K562 (cell line): ENCODE data around the gene C20orf141. TPM values are rescaled to one million over a fixed set of nuclear protein-coding genes. Genes with fewer than 3 reads are reported as not detected.

Experiments
- BRCA1 ChIP-seq, 2 experiments: fragments of 450-650 bp in 1 of 2; sonication (generic) in 1 of 2; formaldehyde crosslinking in 1 of 2; IDR thresholded peaks; 2 replicates each; pipeline versions ENCODE4 v1.5.0 to v1.6.1; 2017 to 2020; ENCODE audit warnings: mild to moderate bottlenecking in 1 of 2, missing genetic modification reagents in 1 of 2
- FOSL1 ChIP-seq: fragments of 200-800 bp; sonication (Bioruptor generic); conservative IDR thresholded peaks from 2 replicates; pipeline ENCODE4 v1.6.1; 2016; ENCODE audit warnings: missing genetic modification characterization, missing compliant biosample characterization
- FOXA1 ChIP-seq: fragments of 450-650 bp; IDR thresholded peaks from 2 replicates; pipeline ENCODE4 v1.6.1; 2016; ENCODE audit warnings: mild to moderate bottlenecking, borderline replicate concordance
- JUN ChIP-seq, 2 experiments: sonication (generic) in 1 of 2; formaldehyde crosslinking in 1 of 2; IDR thresholded peaks; 2 replicates each; pipeline versions ENCODE4 v1.6.1 to v1.8.0; 2012 to 2022; ENCODE audit warnings: borderline replicate concordance in 2 of 2, mild to moderate bottlenecking in 2 of 2, improper control_type of control experiment in 1 of 2, low read depth in 1 of 2, low read length in 1 of 2, missing genetic modification reagents in 1 of 2
- NCOA1 ChIP-seq: fragments of 450-650 bp; IDR thresholded peaks from 2 replicates; pipeline ENCODE4 v1.6.1; 2016; ENCODE audit warnings: low read depth
- PATZ1 ChIP-seq: fragments of 250-450 bp; sonication (Bioruptor Pico); IDR thresholded peaks from 2 replicates; pipeline ENCODE4 v1.5.0; 2020; ENCODE audit warnings: mild to moderate bottlenecking, borderline replicate concordance
- RCOR1 ChIP-seq, 2 experiments: IDR thresholded peaks; 2 replicates each; pipeline ENCODE4 v1.6.1; 2012; ENCODE audit warnings: low read depth in 2 of 2, low read length in 2 of 2, borderline replicate concordance in 1 of 2, improper control_type of control experiment in 1 of 2
- TAL1 ChIP-seq: fragments of 450-650 bp; IDR thresholded peaks from 2 replicates; pipeline ENCODE4 v1.6.1; 2016; ENCODE audit warnings: mild to moderate bottlenecking
- polyA plus RNA-seq, 8 experiments: library from polyadenylated mRNA; depleted of rRNA in 4 of 8; stranded (reverse) in 5 of 8; unstranded in 3 of 8; fragments of >200 nt; fragmentation: Nextera tagmentation in 2 of 8; fragmentation: Illumina TruSeq in 1 of 8; extraction: Ambion mirVana in 2 of 8; extraction: Trizol in 1 of 8; gene quantifications; 2 replicates each; pipeline versions ENCODE4 v1.2.1 to v1.2.3, GENCODE V29; 2011 to 2014; ENCODE audit warnings: inconsistent platforms in 1 of 8, missing spikeins in 1 of 8
- total RNA-seq, 7 experiments: library from RNA; depleted of rRNA in 6 of 7; stranded (reverse); fragments of >200 nt in 6 of 7; fragmentation: Illumina TruSeq in 2 of 7; extraction: Trizol in 2 of 7; gene quantifications; 2 replicates each; pipeline versions ENCODE4 v1.2.1 to v1.2.3, GENCODE V29; 2011 to 2021; ENCODE audit warnings: low replicate concordance in 1 of 7

C20orf141 gene
- total and polyA plus RNA-seq, 9 of the 15 experiments (the other 6 are each of a cell fraction or from before 2014, with no cell fraction given) = not detected

GRCh38 chr20:2799271-2799670, 15.5 kb upstream of the C20orf141 start (continued):
- no peak for TF ChIP-seq PATZ1
- no peak for TF ChIP-seq NCOA1
- TF ChIP-seq BRCA1 (IDR thresholded peaks at IDR 0.05) = no peak
- no peak for TF ChIP-seq BRCA1 (CRISPR knock-in tag; IDR thresholded peaks at IDR 0.05)
- no peak for TF ChIP-seq RCOR1 (IDR thresholded peaks at IDR 0.05; ENCODE audit: borderline replicate concordance in 1 of 2, low read depth in 2 of 2, low read length in 2 of 2)
- no peak for TF ChIP-seq JUN (IDR thresholded peaks at IDR 0.05; ENCODE audit: borderline replicate concordance, low read depth, low read length)
- TF ChIP-seq JUN (CRISPR knock-in tag; IDR thresholded peaks at IDR 0.05; ENCODE audit: borderline replicate concordance) = no peak
- TF ChIP-seq TAL1 = no peak
- TF ChIP-seq FOXA1 = no peak
- TF ChIP-seq FOSL1 (tag) = no peak
- TF ChIP-seq, all 486 proteins: peak for 0
